SK-N-MC (cell line): ENCODE measurements around the gene TRPM1.

Experiments used
- DNase-seq: peaks from one replicate; pipeline ENCODE4 v3.0.0-alpha.2; 2011; ENCODE audit warnings: low read depth, low spot score
- H3K27ac ChIP-seq: fragments of 200-600 bp; sonication (generic); 2 replicates; pipeline ENCODE4 v1.5.1; 2016; ENCODE audit warnings: mixed run types
- H3K36me3 ChIP-seq: fragments of 200-600 bp; sonication (generic); 2 replicates; pipeline ENCODE4 v1.6.1; 2017; ENCODE audit warnings: antibody characterized with exemption, low read length, mixed read lengths; ENCODE audit not compliant: insufficient read depth
- H3K4me3 ChIP-seq: fragments of 200-600 bp; sonication (generic); 2 replicates; pipeline ENCODE4 v1.5.1; 2016
- H3K9ac ChIP-seq: fragments of 200-600 bp; sonication (generic); 2 replicates; pipeline ENCODE4 v1.8.0; 2017; ENCODE audit warnings: mixed run types, mixed read lengths; ENCODE audit not compliant: insufficient read length
- H3K9me3 ChIP-seq: fragments of 200-600 bp; sonication (generic); 2 replicates; pipeline ENCODE4 v1.6.1; 2017; ENCODE audit warnings: low read depth, mild to moderate bottlenecking, antibody characterized with exemption, low read length, moderate library complexity, mixed read lengths
- EZH2 ChIP-seq: fragments of 200-600 bp; sonication (generic); IDR thresholded peaks from one replicate; pipeline ENCODE4 v1.6.1; 2017; ENCODE audit warnings: antibody characterized with exemption
- FOXP2 ChIP-seq: optimal IDR thresholded peaks from 2 replicates; pipeline ENCODE3; 2011; ENCODE audit warnings: mild to moderate bottlenecking, moderate library complexity; ENCODE audit not compliant: insufficient read depth; ENCODE audit errors: extremely low read length, control extremely low read depth
- POLR2AphosphoS5 ChIP-seq: IDR thresholded peaks from 2 replicates; pipeline ENCODE4 v1.6.1; 2012; ENCODE audit warnings: mild to moderate bottlenecking, low read depth, low read length, borderline replicate concordance

The TRPM1 gene

GRCh38 chr15:31070867-31071266, 30.7 kb downstream of the TRPM1 start:
- TF ChIP-seq POLR2AphosphoS5 (no peak), EZH2 (no peak), FOXP2 (no peak)

GRCh38 chr15:31069360-31070000, 32.0 kb downstream of the TRPM1 start:
- Histone ChIP-seq H3K9ac (no peak overlapping the region), H3K4me3 (no peak overlapping the region), H3K36me3 (no peaks in the 10 kb centered on the region), H3K9me3 (no peaks in the 10 kb centered on the region), H3K27ac (no peak overlapping the region)
- TF ChIP-seq EZH2, result no peak
- no peak for TF ChIP-seq FOXP2
- TF ChIP-seq POLR2AphosphoS5, result no peak
- DNase-seq, result no peak

More at GRCh38 chr15:31070867-31071266, 30.7 kb downstream of the TRPM1 start:
- DNase-seq, result no peak
- no peaks in the 10 kb centered on the region for H3K36me3 ChIP-seq
- no peak overlapping the region for H3K4me3 ChIP-seq
- no peaks in the 10 kb centered on the region for H3K9me3 ChIP-seq
- no peak overlapping the region for H3K9ac ChIP-seq
- no peak overlapping the region for H3K27ac ChIP-seq

- Histone ChIP-seq H3K9ac (no peak overlapping the region), H3K9me3 (no peaks in the 10 kb centered on the region), H3K27ac (no peak overlapping the region), H3K4me3 (no peak overlapping the region), H3K36me3 (no peaks in the 10 kb centered on the region)
- no peak for DNase-seq
- TF ChIP-seq POLR2AphosphoS5, result no peak
- TF ChIP-seq EZH2, result no peak
- no peak for TF ChIP-seq FOXP2
Observed at GRCh38 chr15:31067890-31068603, 33.5 kb downstream of the TRPM1 start.

- no peak overlapping the region for H3K27ac ChIP-seq
- TF ChIP-seq FOXP2, result no peak
- TF ChIP-seq POLR2AphosphoS5, result no peak
- no peak for TF ChIP-seq EZH2
- no peaks in the 10 kb centered on the region for H3K9me3 ChIP-seq
- no peak overlapping the region for H3K9ac ChIP-seq
- H3K36me3 ChIP-seq, result no peaks in the 10 kb centered on the region
- H3K4me3 ChIP-seq, result no peak overlapping the region
- DNase-seq, result no peak
Observed at GRCh38 chr15:31065824-31066223, 35.7 kb downstream of the TRPM1 start.

GRCh38 chr15:31062911-31063310, 38.6 kb downstream of the TRPM1 start:
- Histone ChIP-seq H3K4me3 (peak overlapping the region; percentile 24), H3K9me3 (no peaks in the 10 kb centered on the region), H3K27ac (no peak overlapping the region), H3K36me3 (no peaks in the 10 kb centered on the region), H3K9ac (no peak overlapping the region)
- DNase-seq, result no peak
- TF ChIP-seq POLR2AphosphoS5 (no peak), FOXP2 (no peak), EZH2 (no peak)

GRCh38 chr15:31062310-31062847, 39.1 kb downstream of the TRPM1 start:
- H3K4me3 ChIP-seq, result peak overlapping the region; percentile 24

GRCh38 chr15:31060429-31061140, 40.9 kb downstream of the TRPM1 start:
- no peak for DNase-seq
- Histone ChIP-seq H3K9ac (no peak overlapping the region), H3K27ac (no peak overlapping the region), H3K36me3 (no peaks in the 10 kb centered on the region), H3K4me3 (no peak overlapping the region), H3K9me3 (no peaks in the 10 kb centered on the region)
- TF ChIP-seq POLR2AphosphoS5, result no peak
- no peak for TF ChIP-seq FOXP2
- TF ChIP-seq EZH2, result no peak

More at GRCh38 chr15:31062310-31062847, 39.1 kb downstream of the TRPM1 start:
- Histone ChIP-seq H3K27ac (no peak overlapping the region), H3K9me3 (no peaks in the 10 kb centered on the region), H3K9ac (no peak overlapping the region), H3K36me3 (no peaks in the 10 kb centered on the region)
- DNase-seq, result peak; percentile 42
- TF ChIP-seq POLR2AphosphoS5, result peak; percentile 39; the same call in 1 of the 2 replicates
- no peak for TF ChIP-seq FOXP2

GRCh38 chr15:31058236-31058962, 43.1 kb downstream of the TRPM1 start:
- Histone ChIP-seq H3K4me3 (no peak overlapping the region), H3K9me3 (no peaks in the 10 kb centered on the region), H3K36me3 (no peaks in the 10 kb centered on the region), H3K27ac (no peak overlapping the region), H3K9ac (no peak overlapping the region)
- TF ChIP-seq FOXP2, result no peak
- no peak for TF ChIP-seq POLR2AphosphoS5
- no peak for TF ChIP-seq EZH2
- no peak for DNase-seq
